ENCODE results near the gene LRP8.

Gene LRP8

GRCh38 chr1:53325326-53326087 lies 2.4 kb downstream of the LRP8 start:
- TF ChIP-seq CTCF (IDR thresholded peaks at IDR 0.05; ENCODE audit: insufficient read depth, low read length, poor library complexity, severe bottlenecking) (no peak), EZH2phosphoT487 (conservative IDR thresholded peaks at IDR 0.05; ENCODE audit: low read length) (no peak)
- Histone ChIP-seq H4K20me1 (ENCODE audit: low read depth, low read length) (peaks cover 3% of the 10 kb centered on the region; the same call in 1 of the 2 replicates), H3K27ac (ENCODE audit: low read depth, low read length) (peak overlapping the region; percentile 72), H3K79me2 (ENCODE audit: insufficient read depth, low read length) (peaks cover 71% of the 10 kb centered on the region), H3K9me2 (replicated peaks; ENCODE audit: insufficient read depth, low read length) (no peaks in the 10 kb centered on the region), H3K9ac (ENCODE audit: low read length) (peak overlapping the region; percentile 97), H3K36me3 (ENCODE audit: low read length) (peaks cover 8% of the 10 kb centered on the region), H3K4me2 (ENCODE audit: low read depth, low read length, poor library complexity, severe bottlenecking) (peak overlapping the region; percentile 87), H3K27me3 (ENCODE audit: low read length) (no peaks in the 10 kb centered on the region), H3K4me3 (ENCODE audit: insufficient read depth, low read length, poor library complexity, severe bottlenecking) (peak overlapping the region; percentile 70), H3F3A (ENCODE audit: insufficient read depth) (peaks cover 9% of the 10 kb centered on the region), H3K9me3 (ENCODE audit: insufficient read depth, low read length) (no peaks in the 10 kb centered on the region), H2AFZ (ENCODE audit: low read depth, low read length, severe bottlenecking) (no peak overlapping the region)

GRCh38 chr1:53324728-53325297 lies 3.1 kb downstream of the LRP8 start:
- H3K9me2 ChIP-seq (replicated peaks; ENCODE audit: insufficient read depth, low read length): no peaks in the 10 kb centered on the region
- peaks cover 8% of the 10 kb centered on the region for H3K36me3 ChIP-seq (ENCODE audit: low read length)
- H3K9me3 ChIP-seq (ENCODE audit: insufficient read depth, low read length): no peaks in the 10 kb centered on the region
- H3F3A ChIP-seq (ENCODE audit: insufficient read depth): peaks cover 9% of the 10 kb centered on the region
- H2AFZ ChIP-seq (ENCODE audit: low read depth, low read length, severe bottlenecking): no peak overlapping the region
- H3K27me3 ChIP-seq (ENCODE audit: low read length): no peaks in the 10 kb centered on the region
- no peak for TF ChIP-seq CTCF (IDR thresholded peaks at IDR 0.05; ENCODE audit: insufficient read depth, low read length, poor library complexity, severe bottlenecking)
- TF ChIP-seq EZH2phosphoT487 (conservative IDR thresholded peaks at IDR 0.05; ENCODE audit: low read length): no peak
- H3K9ac ChIP-seq (ENCODE audit: low read length): peak overlapping the region; percentile 97; the same call in 1 of the 2 replicates
- peak overlapping the region; percentile 72; the same call in 1 of the 2 replicates for H3K27ac ChIP-seq (ENCODE audit: low read depth, low read length)
- H3K79me2 ChIP-seq (ENCODE audit: insufficient read depth, low read length): peaks cover 78% of the 10 kb centered on the region
- peak overlapping the region; percentile 87 for H3K4me2 ChIP-seq (ENCODE audit: low read depth, low read length, poor library complexity, severe bottlenecking)
- peaks cover 3% of the 10 kb centered on the region; the same call in 1 of the 2 replicates for H4K20me1 ChIP-seq (ENCODE audit: low read depth, low read length)
- no peak overlapping the region for H3K4me3 ChIP-seq (ENCODE audit: insufficient read depth, low read length, poor library complexity, severe bottlenecking)

GRCh38 chr1:53324321-53324720 lies 3.5 kb downstream of the LRP8 start:
- Histone ChIP-seq H3K9ac (ENCODE audit: low read length) (no peak overlapping the region), H3K27ac (ENCODE audit: low read depth, low read length) (no peak overlapping the region), H3K4me2 (ENCODE audit: low read depth, low read length, poor library complexity, severe bottlenecking) (no peak overlapping the region), H3F3A (ENCODE audit: insufficient read depth) (peaks cover 9% of the 10 kb centered on the region), H3K36me3 (ENCODE audit: low read length) (peaks cover 8% of the 10 kb centered on the region), H2AFZ (ENCODE audit: low read depth, low read length, severe bottlenecking) (no peak overlapping the region), H3K4me3 (ENCODE audit: insufficient read depth, low read length, poor library complexity, severe bottlenecking) (no peak overlapping the region), H4K20me1 (ENCODE audit: low read depth, low read length) (peaks cover 3% of the 10 kb centered on the region; the same call in 1 of the 2 replicates), H3K9me3 (ENCODE audit: insufficient read depth, low read length) (no peaks in the 10 kb centered on the region), H3K9me2 (replicated peaks; ENCODE audit: insufficient read depth, low read length) (no peaks in the 10 kb centered on the region), H3K27me3 (ENCODE audit: low read length) (no peaks in the 10 kb centered on the region), H3K79me2 (ENCODE audit: insufficient read depth, low read length) (peaks cover 78% of the 10 kb centered on the region)
- no peak for TF ChIP-seq EZH2phosphoT487 (conservative IDR thresholded peaks at IDR 0.05; ENCODE audit: low read length)
- no peak for TF ChIP-seq CTCF (IDR thresholded peaks at IDR 0.05; ENCODE audit: insufficient read depth, low read length, poor library complexity, severe bottlenecking)

Measured in SU-DHL-6 (cell line).